Activated CD4-positive, alpha-beta T cell treated with anti-CD3 and anti-CD28 coated beads, Interleukin-2, Interleukin-4, amounts not matched to agents 100 ng/mL and 50 ng/mL, durations not matched to agents 16 hours and 8 hours (primary cell): Measurements from ENCODE around the gene DSTN.

Experiments used
- DNase-seq: peaks from one replicate; pipeline ENCODE4 v3.0.0-alpha.2; 2020; ENCODE audit warnings: low spot score

The DSTN gene

GRCh38 chr20:17624551-17625245, 54.8 kb downstream of the DSTN start:
- no peak for DNase-seq

- no peak for DNase-seq
These were observed 55.6 kb downstream of the DSTN start for GRCh38 chr20:17625246-17626051.

GRCh38 chr20:17626217-17627007, 56.5 kb downstream of the DSTN start:
- no peak for DNase-seq

GRCh38 chr20:17627101-17627955, 57.5 kb downstream of the DSTN start:
- no peak for DNase-seq

GRCh38 chr20:17628101-17628841, 58.4 kb downstream of the DSTN start:
- no peak for DNase-seq

GRCh38 chr20:17629025-17629424, 59.1 kb downstream of the DSTN start:
- DNase-seq: no peak

- no peak for DNase-seq
These were observed 59.8 kb downstream of the DSTN start for GRCh38 chr20:17629678-17630089.

- DNase-seq: no peak
These were observed 60.4 kb downstream of the DSTN start for GRCh38 chr20:17630151-17630805.

- DNase-seq: no peak
These were observed 60.9 kb downstream of the DSTN start for GRCh38 chr20:17630806-17631195.

- no peak for DNase-seq
These were observed 61.9 kb downstream of the DSTN start for GRCh38 chr20:17631576-17632319.

GRCh38 chr20:17633221-17633849, 63.5 kb downstream of the DSTN start:
- no peak for DNase-seq

GRCh38 chr20:17633850-17634500, 64.1 kb downstream of the DSTN start:
- no peak for DNase-seq

- no peak for DNase-seq
These were observed 64.9 kb downstream of the DSTN start for GRCh38 chr20:17634661-17635331.

- no peak for DNase-seq
These were observed 65.7 kb downstream of the DSTN start for GRCh38 chr20:17635332-17636244.

GRCh38 chr20:17636523-17637412, 66.9 kb downstream of the DSTN start:
- no peak for DNase-seq

GRCh38 chr20:17637413-17637780, 67.5 kb downstream of the DSTN start:
- no peak for DNase-seq
